ENCODE data around the gene TIGAR.

The TIGAR gene

GRCh38 chr12:4282892-4283511 lies 38.0 kb upstream of the TIGAR start:
- no peak for DNase-seq

GRCh38 chr12:4283512-4284255 lies 37.3 kb upstream of the TIGAR start:
- DNase-seq = no peak

- DNase-seq = no peak
Measured at GRCh38 chr12:4284306-4284705, 36.7 kb upstream of the TIGAR start.

- DNase-seq = no peak
Measured at GRCh38 chr12:4285070-4285469, 35.9 kb upstream of the TIGAR start.

- no peak for DNase-seq
Measured at GRCh38 chr12:4286228-4286627, 34.8 kb upstream of the TIGAR start.

- DNase-seq = no peak
Measured at GRCh38 chr12:4286771-4287317, 34.2 kb upstream of the TIGAR start.

- DNase-seq = no peak
Measured at GRCh38 chr12:4287325-4288211, 33.4 kb upstream of the TIGAR start.

GRCh38 chr12:4288296-4289131 lies 32.5 kb upstream of the TIGAR start:
- DNase-seq = no peak

- peak in 2 of 3 experiments; percentile 10 to 62 for DNase-seq
Measured at GRCh38 chr12:4289231-4289878, 31.7 kb upstream of the TIGAR start.

- no peak for DNase-seq
Measured at GRCh38 chr12:4289998-4290790, 30.8 kb upstream of the TIGAR start.

GRCh38 chr12:4292341-4293073 lies 28.5 kb upstream of the TIGAR start:
- no peak for DNase-seq

GRCh38 chr12:4293299-4293965 lies 27.6 kb upstream of the TIGAR start:
- DNase-seq = no peak

- DNase-seq = no peak
Measured at GRCh38 chr12:4293966-4294505, 27.0 kb upstream of the TIGAR start.

GRCh38 chr12:4296751-4297150 lies 24.3 kb upstream of the TIGAR start:
- no peak for DNase-seq

- DNase-seq = no peak
Measured at GRCh38 chr12:4297617-4298016, 23.4 kb upstream of the TIGAR start.

GRCh38 chr12:4300883-4301282 lies 20.1 kb upstream of the TIGAR start:
- no peak for DNase-seq

- DNase-seq = no peak
Measured at GRCh38 chr12:4301932-4302501, 19.0 kb upstream of the TIGAR start.

- no peak for DNase-seq
Measured at GRCh38 chr12:4302881-4303280, 18.1 kb upstream of the TIGAR start.

- DNase-seq = no peak
Measured at GRCh38 chr12:4303750-4304149, 17.3 kb upstream of the TIGAR start.

Measured in NCI-H1417 (cell line).